HL-60 (cell line): ENCODE results near the gene LY6G6D.

ENCODE experiments used
- DNase-seq, 2 experiments: peaks; one replicate each; pipeline ENCODE4 v3.0.0-alpha.2; 2010 to 2020; ENCODE audit warnings: low read depth in 1 of 2, low spot score in 1 of 2
- H3K27ac ChIP-seq: fragments of 250-450 bp; sonication (Bioruptor Pico); replicated peaks from 2 replicates; pipeline ENCODE4 v1.5.1; 2020; ENCODE audit warnings: mild to moderate bottlenecking, moderate library complexity
- H3K27me3 ChIP-seq: fragments of 250-450 bp; sonication (Bioruptor Pico); 2 replicates; pipeline ENCODE4 v1.5.1; 2021; ENCODE audit warnings: mild to moderate bottlenecking, moderate library complexity; ENCODE audit not compliant: insufficient read depth, poor library complexity, severe bottlenecking
- H3K4me3 ChIP-seq: replicated peaks from 2 replicates; pipeline ENCODE4 v1.5.1; 2011; ENCODE audit warnings: mild to moderate bottlenecking, control low read depth, low read length; ENCODE audit not compliant: insufficient read depth
- GABPA ChIP-seq: IDR thresholded peaks from 2 replicates; pipeline ENCODE4 v1.6.1; 2012; ENCODE audit warnings: low read depth
- POLR2AphosphoS5 ChIP-seq: IDR thresholded peaks from 2 replicates; pipeline ENCODE4 v1.6.1; 2012; ENCODE audit warnings: low read depth
- REST ChIP-seq: IDR thresholded peaks from 2 replicates; pipeline ENCODE4 v1.6.1; 2012; ENCODE audit warnings: low read depth; ENCODE audit not compliant: insufficient replicate concordance
- SPI1 ChIP-seq: IDR thresholded peaks from 2 replicates; pipeline ENCODE4 v1.6.1; 2012; ENCODE audit warnings: low read depth, mild to moderate bottlenecking, borderline replicate concordance
- TF ChIP-seq, protein P1 (sequence below): IDR thresholded peaks from one replicate; pipeline ENCODE4 v1.5.1; 2011; ENCODE audit warnings: low read length, control low read depth, inconsistent platforms; ENCODE audit not compliant: insufficient read depth

Gene LY6G6D

GRCh38 chr6:31711233-31711632 is 3.9 kb upstream of the LY6G6D start:
- Histone ChIP-seq H3K27ac (no peak overlapping the region), H3K27me3 (no peaks in the 10 kb centered on the region), H3K4me3 (no peak overlapping the region)
- DNase-seq = peak in 1 of 2 experiments; percentile 28
- TF ChIP-seq, protein P1, sequence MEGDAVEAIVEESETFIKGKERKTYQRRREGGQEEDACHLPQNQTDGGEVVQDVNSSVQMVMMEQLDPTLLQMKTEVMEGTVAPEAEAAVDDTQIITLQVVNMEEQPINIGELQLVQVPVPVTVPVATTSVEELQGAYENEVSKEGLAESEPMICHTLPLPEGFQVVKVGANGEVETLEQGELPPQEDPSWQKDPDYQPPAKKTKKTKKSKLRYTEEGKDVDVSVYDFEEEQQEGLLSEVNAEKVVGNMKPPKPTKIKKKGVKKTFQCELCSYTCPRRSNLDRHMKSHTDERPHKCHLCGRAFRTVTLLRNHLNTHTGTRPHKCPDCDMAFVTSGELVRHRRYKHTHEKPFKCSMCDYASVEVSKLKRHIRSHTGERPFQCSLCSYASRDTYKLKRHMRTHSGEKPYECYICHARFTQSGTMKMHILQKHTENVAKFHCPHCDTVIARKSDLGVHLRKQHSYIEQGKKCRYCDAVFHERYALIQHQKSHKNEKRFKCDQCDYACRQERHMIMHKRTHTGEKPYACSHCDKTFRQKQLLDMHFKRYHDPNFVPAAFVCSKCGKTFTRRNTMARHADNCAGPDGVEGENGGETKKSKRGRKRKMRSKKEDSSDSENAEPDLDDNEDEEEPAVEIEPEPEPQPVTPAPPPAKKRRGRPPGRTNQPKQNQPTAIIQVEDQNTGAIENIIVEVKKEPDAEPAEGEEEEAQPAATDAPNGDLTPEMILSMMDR = no peak
- TF ChIP-seq REST (no peak), SPI1 (peak; percentile 52; the same call in 1 of the 2 replicates), POLR2AphosphoS5 (no peak)

DNA sequence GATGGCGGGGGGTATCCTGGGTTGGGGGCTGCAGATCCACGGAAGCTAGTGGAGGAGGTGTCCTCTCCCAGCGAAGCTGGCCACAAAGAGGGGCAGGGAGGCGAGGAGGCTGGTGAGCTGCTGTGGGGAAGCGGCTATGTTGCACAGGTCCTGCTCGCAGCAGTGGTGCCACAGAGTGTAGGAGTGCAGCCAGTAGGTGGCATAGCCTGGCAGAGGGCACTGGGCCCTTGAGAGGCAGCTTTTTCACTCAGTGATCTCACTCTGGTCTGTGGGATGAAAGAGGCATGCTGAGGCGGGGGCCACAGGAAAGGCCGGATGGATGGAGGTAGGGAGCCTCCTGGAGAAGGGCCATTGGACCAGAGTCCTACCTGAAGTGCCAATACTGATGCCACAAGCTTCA is 2.9 kb upstream of the LY6G6D start:
- Histone ChIP-seq H3K27ac (no peak overlapping the region), H3K27me3 (no peaks in the 10 kb centered on the region), H3K4me3 (no peak overlapping the region)
- peak in 1 of 2 experiments; percentile 33 for DNase-seq
- TF ChIP-seq, protein P1 = peak; percentile 10
- TF ChIP-seq POLR2AphosphoS5 = no peak
- no peak for TF ChIP-seq SPI1

- Histone ChIP-seq H3K4me3 (no peak overlapping the region), H3K27me3 (no peaks in the 10 kb centered on the region), H3K27ac (no peak overlapping the region)
- no peak for TF ChIP-seq POLR2AphosphoS5
- TF ChIP-seq, protein P1 = no peak
- TF ChIP-seq REST = no peak
- no peak for TF ChIP-seq GABPA
- no peak for TF ChIP-seq SPI1
- DNase-seq = no peak
Observed at GRCh38 chr6:31713465-31713864, 1.7 kb upstream of the LY6G6D start.

GRCh38 chr6:31713991-31714684 is 1.0 kb upstream of the LY6G6D start:
- H3K27ac ChIP-seq = no peak overlapping the region
- TF ChIP-seq, protein P1 = no peak
- no peak for TF ChIP-seq POLR2AphosphoS5
- no peak for TF ChIP-seq SPI1
- TF ChIP-seq REST = no peak
- TF ChIP-seq GABPA = no peak
- no peak for DNase-seq
- H3K27me3 ChIP-seq = no peaks in the 10 kb centered on the region
- H3K4me3 ChIP-seq = no peak overlapping the region
